H1 (cell line): ENCODE results near the gene GADD45A.

Source experiments
- ASH2L ChIP-seq: fragments of 200-600, 300-600 bp; sonication (generic); IDR thresholded peaks from one replicate; pipeline ENCODE4 v1.7.1; 2017; ENCODE audit warnings: low read length
- CTCF ChIP-seq, 3 experiments: IDR thresholded peaks; 1 replicate in 2 of 3; 2 replicates in 1 of 3; pipeline versions ENCODE4 v1.5.1 to v1.6.1; 2011; ENCODE audit warnings: low read length in 3 of 3, mild to moderate bottlenecking in 3 of 3, inconsistent platforms in 2 of 3, low read depth in 1 of 3, moderate library complexity in 1 of 3; ENCODE audit not compliant: insufficient read depth in 1 of 3; ENCODE audit errors: control extremely low read depth in 1 of 3
- HDAC2 ChIP-seq, 2 experiments: fragments of 300-600 bp in 1 of 2; sonication (generic) in 1 of 2; IDR thresholded peaks; 2 replicates each; pipeline ENCODE4 v1.6.1; 2011 to 2012; ENCODE audit warnings: low read depth in 2 of 2, low read length in 2 of 2, mild to moderate bottlenecking in 2 of 2, moderate library complexity in 2 of 2, borderline replicate concordance in 1 of 2, inconsistent platforms in 1 of 2
- JUND ChIP-seq: IDR thresholded peaks from 2 replicates; pipeline ENCODE4 v1.6.1; 2011; ENCODE audit warnings: mild to moderate bottlenecking, improper control_type of control experiment, low read length
- POLR2A ChIP-seq, 2 experiments: IDR thresholded peaks; 1 replicate in 1 of 2; 2 replicates in 1 of 2; pipeline ENCODE4 v1.6.1; 2011; ENCODE audit warnings: low read depth in 2 of 2, low read length in 2 of 2, mild to moderate bottlenecking in 2 of 2; ENCODE audit errors: control extremely low read depth in 1 of 2
- RAD21 ChIP-seq, 2 experiments: IDR thresholded peaks in 1 of 2; conservative IDR thresholded peaks in 1 of 2; 2 replicates each; pipeline ENCODE4 v1.6.1; 2011; ENCODE audit warnings: low read depth in 2 of 2, low read length in 2 of 2, improper control_type of control experiment in 1 of 2, inconsistent platforms in 1 of 2, mild to moderate bottlenecking in 1 of 2, moderate library complexity in 1 of 2
- SAP30 ChIP-seq: fragments of 300-600 bp; sonication (generic); IDR thresholded peaks from 2 replicates; pipeline ENCODE4 v1.7.1; 2012; ENCODE audit warnings: low read length, moderate library complexity, mild to moderate bottlenecking, inconsistent platforms; ENCODE audit not compliant: insufficient read depth, insufficient replicate concordance
- SIN3A ChIP-seq, 2 experiments: IDR thresholded peaks in 1 of 2; conservative IDR thresholded peaks in 1 of 2; 2 replicates each; pipeline ENCODE4 v1.6.1; 2011 to 2012; ENCODE audit warnings: low read length in 2 of 2, improper control_type of control experiment in 1 of 2, low read depth in 1 of 2, mild to moderate bottlenecking in 1 of 2

GRCh38 chr1:67715819-67716218, 30.8 kb downstream of the GADD45A start:
- TF ChIP-seq SAP30, result no peak
- TF ChIP-seq SIN3A (conservative IDR thresholded peaks at IDR 0.05 in 1 of 2, IDR thresholded peaks at IDR 0.05 in 1 of 2; ENCODE audit: low read depth in 1 of 2, low read length in 2 of 2), result no peak
- no peak for TF ChIP-seq CTCF (IDR thresholded peaks at IDR 0.05; ENCODE audit: control extremely low read depth in 1 of 3, insufficient read depth in 1 of 3, low read depth in 1 of 3, low read length in 3 of 3)
- TF ChIP-seq JUND, result no peak
- no peak for TF ChIP-seq RAD21 (IDR thresholded peaks at IDR 0.05 in 1 of 2, conservative IDR thresholded peaks at IDR 0.05 in 1 of 2; ENCODE audit: low read depth in 2 of 2, low read length in 2 of 2)
- no peak for TF ChIP-seq POLR2A (IDR thresholded peaks at IDR 0.05; ENCODE audit: control extremely low read depth in 1 of 2, low read depth in 2 of 2, low read length in 2 of 2)
- TF ChIP-seq ASH2L, result no peak
- no peak for TF ChIP-seq HDAC2 (IDR thresholded peaks at IDR 0.05; ENCODE audit: borderline replicate concordance in 1 of 2, low read depth in 2 of 2, low read length in 2 of 2)
